Activated naive CD4-positive, alpha-beta T cell treated with anti-CD3 and anti-CD28 coated beads, Interleukin-2, amount 10 ng/mL, durations not matched to agents 7 days and 5 days (primary cell): ENCODE data around the gene INIP.
A peak's percentile ranks its signal among the peaks of the same experiment; 100 is the strongest.

ENCODE experiments used
- CTCF ChIA-PET: fragments of 350-600 bp; sonication (Branson Sonifier 250); formaldehyde crosslinking; loops from one replicate; lab custom pipeline; 2021; ENCODE audit warnings: antibody characterized with exemption; lab: Charles Lee
- DNase-seq: peaks from one replicate; pipeline ENCODE4 v3.0.0-alpha.2; 2020
- H3K27ac Mint-ChIP-seq: one replicate; pipeline ENCODE4 v1.8.0; 2021; ENCODE audit warnings: mild to moderate bottlenecking, moderate library complexity, mixed read lengths
- H3K27me3 Mint-ChIP-seq: one replicate; pipeline ENCODE4 v1.8.0; 2021; ENCODE audit warnings: mild to moderate bottlenecking, mixed read lengths
- H3K36me3 Mint-ChIP-seq: one replicate; pipeline ENCODE4 v1.8.0; 2021; ENCODE audit warnings: mixed read lengths
- H3K4me1 Mint-ChIP-seq: one replicate; pipeline ENCODE4 v1.8.0; 2021; ENCODE audit warnings: mixed read lengths
- H3K4me3 Mint-ChIP-seq: one replicate; pipeline ENCODE4 v1.8.0; 2021; ENCODE audit warnings: mild to moderate bottlenecking, moderate library complexity, mixed read lengths
- H3K9me3 Mint-ChIP-seq: one replicate; pipeline ENCODE4 v1.8.0; 2021; ENCODE audit warnings: mixed read lengths

The INIP gene

DNA sequence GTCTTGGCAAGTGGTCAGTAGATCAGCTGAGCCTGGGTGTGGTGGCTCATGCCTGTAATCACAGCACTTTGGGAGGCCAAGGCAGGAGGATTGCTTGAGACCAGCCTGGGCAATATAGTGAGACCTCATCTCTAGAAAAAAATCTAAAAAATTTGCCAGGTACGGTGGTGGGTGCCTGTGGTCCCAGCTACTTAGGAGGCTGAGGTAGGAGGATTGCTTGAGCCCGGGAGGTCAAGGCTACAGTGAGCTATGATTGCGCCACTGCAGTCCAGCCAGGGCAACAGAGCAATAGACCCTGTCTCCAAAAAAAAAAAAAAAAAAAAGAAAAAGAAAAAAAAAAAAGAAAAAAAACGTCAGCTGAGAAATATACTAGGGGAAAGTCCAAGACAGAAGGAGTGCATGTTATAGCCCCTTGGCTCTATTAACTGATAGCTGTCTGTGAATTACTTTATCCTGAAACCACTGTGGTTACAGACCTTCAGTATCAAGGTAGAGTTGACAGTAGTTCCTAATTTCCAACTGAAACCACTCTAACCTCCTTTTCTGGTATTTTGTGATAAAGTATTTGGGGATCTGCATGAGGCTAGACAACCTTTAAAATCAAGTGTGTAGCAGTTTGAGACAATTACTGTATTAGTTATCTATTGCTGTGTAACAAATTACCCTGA, 2.3 kb upstream of the INIP start:
- Mint-ChIP-seq H3K9me3 (no peaks in the 10 kb centered on the region), H3K36me3 (peaks cover 3% of the 10 kb centered on the region), H3K27ac (no peak overlapping the region), H3K4me1 (peaks cover 19% of the 10 kb centered on the region), H3K27me3 (no peaks in the 10 kb centered on the region), H3K4me3 (no peak overlapping the region)
- no peak for DNase-seq
- CTCF ChIA-PET: interaction anchor here (2.6 kb wide), 1 partner anchor 73 kb away, joined by 13 read pairs; no protein-coding TSS in a partner anchor

- no peaks in the 10 kb centered on the region for H3K27me3 Mint-ChIP-seq
- H3K9me3 Mint-ChIP-seq: no peaks in the 10 kb centered on the region
- peak overlapping the region; percentile 38 for H3K27ac Mint-ChIP-seq
- peaks cover 19% of the 10 kb centered on the region for H3K4me1 Mint-ChIP-seq
- peaks cover 3% of the 10 kb centered on the region for H3K36me3 Mint-ChIP-seq
- CTCF ChIA-PET: interaction anchor here (2.6 kb wide), 1 partner anchor 73 kb away, joined by 13 read pairs; no protein-coding TSS in a partner anchor
- no peak for DNase-seq
- H3K4me3 Mint-ChIP-seq: no peak overlapping the region
Measured at GRCh38 chr9:112719696-112720095, 1.8 kb upstream of the INIP start.

- Mint-ChIP-seq H3K4me3 (no peak overlapping the region), H3K27ac (no peak overlapping the region), H3K36me3 (peaks cover 3% of the 10 kb centered on the region), H3K27me3 (no peaks in the 10 kb centered on the region), H3K4me1 (peaks cover 19% of the 10 kb centered on the region), H3K9me3 (no peaks in the 10 kb centered on the region)
- no peak for DNase-seq
- CTCF ChIA-PET: interaction anchor here (2.6 kb wide), 1 partner anchor 74 kb away, joined by 13 read pairs; no protein-coding TSS in a partner anchor
Measured at GRCh38 chr9:112719241-112719691, 1.3 kb upstream of the INIP start.

DNA sequence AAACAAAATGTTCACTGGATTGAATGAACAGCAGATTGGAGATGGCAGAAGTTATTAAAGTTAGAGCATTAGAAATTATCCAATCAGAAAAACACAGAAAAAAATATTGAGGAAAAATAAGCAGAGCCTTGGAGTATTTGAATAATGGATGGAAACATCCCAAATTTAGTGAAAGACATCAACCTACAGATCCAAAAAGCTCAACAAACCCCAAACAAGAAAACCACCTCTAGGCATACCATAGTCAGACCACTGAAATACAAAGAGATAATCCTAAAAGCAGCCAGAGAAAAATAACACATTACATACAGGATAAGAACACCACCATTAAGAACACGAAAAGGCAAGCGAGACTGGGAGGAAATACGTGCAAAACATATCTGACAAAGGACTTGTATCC, 5.2 kb downstream of the INIP start:
- H3K27me3 Mint-ChIP-seq: no peaks in the 10 kb centered on the region
- peaks cover 33% of the 10 kb centered on the region for H3K4me1 Mint-ChIP-seq
- H3K36me3 Mint-ChIP-seq: peaks cover 27% of the 10 kb centered on the region
- no peak for DNase-seq
- H3K4me3 Mint-ChIP-seq: no peak overlapping the region
- CTCF ChIA-PET: interaction anchor here (0.6 to 1.2 kb wide), 3 partner anchors 27 to 107 kb away, joined by 3 to 4 read pairs (median 3); no protein-coding TSS in a partner anchor
- H3K27ac Mint-ChIP-seq: no peak overlapping the region
- H3K9me3 Mint-ChIP-seq: no peaks in the 10 kb centered on the region

DNA sequence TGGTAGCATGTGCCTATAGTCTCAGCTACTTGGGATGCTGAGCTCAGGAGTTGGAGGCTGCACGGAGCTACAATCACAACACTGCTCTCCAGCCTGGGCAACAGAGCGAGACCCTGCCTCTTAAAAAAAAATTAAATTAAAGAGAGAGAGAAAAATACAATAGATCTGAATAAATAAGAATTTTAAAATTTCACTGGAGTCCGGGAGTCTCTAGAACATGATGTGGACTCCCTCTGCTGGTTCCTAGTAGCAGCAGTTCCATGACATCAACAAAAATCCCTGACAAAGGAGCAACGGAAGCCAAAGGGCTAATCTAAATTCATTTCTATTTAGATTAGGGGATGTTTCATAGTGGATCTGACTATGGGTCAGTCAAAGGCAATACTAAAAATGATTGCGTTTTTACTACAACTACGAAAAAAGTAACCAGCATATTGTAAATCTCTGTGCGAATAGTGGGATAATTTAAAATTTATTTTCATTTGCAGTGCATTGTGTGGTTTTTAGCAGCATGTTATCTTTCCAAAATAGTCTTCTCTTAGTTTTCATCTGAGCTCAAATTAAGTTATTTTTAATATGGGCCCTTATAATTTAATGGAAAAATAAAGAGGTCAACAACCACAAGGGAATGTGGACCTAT, 6.7 kb downstream of the INIP start:
- Mint-ChIP-seq H3K27me3 (no peaks in the 10 kb centered on the region), H3K27ac (no peak overlapping the region), H3K9me3 (no peaks in the 10 kb centered on the region), H3K36me3 (peaks cover 27% of the 10 kb centered on the region), H3K4me3 (no peak overlapping the region), H3K4me1 (peaks cover 24% of the 10 kb centered on the region)
- CTCF ChIA-PET: interaction anchor here (1.5 kb wide), 1 partner anchor 111 kb away, joined by 3 read pairs; no protein-coding TSS in a partner anchor
- DNase-seq: no peak

DNA sequence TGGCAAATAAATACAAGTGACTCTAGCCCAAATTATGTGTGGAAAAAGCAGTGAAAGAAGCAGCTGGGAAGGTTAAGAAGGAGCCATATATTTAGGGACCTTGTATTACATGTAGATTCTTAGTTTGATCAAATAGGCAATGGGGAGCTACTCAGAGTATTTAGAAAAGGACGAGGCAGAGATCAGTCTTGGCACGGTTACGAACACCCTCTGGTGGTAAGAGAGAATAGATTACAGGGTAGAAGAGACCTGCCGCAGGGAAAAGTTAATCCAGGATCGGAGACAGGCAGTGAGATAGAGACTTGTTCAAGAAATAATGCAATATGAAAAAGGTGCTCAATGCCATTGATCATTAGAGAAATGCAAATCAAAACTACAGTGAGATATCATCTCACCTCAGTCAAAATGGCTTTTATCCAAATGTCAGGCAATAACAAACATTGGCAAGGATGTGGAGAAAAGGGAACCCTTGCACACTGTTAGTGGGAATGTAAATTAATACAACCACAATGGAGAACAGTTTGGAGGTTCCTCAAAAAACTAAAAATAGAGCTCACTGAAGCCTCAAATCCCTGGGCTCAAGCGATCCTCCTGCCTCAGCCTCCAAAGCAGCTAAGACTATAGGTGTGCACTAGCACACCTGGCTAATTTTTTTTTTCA, 12.0 kb downstream of the INIP start:
- no peaks in the 10 kb centered on the region for H3K9me3 Mint-ChIP-seq
- CTCF ChIA-PET: interaction anchor here (0.7 kb wide), 1 partner anchor 10 kb away, joined by 4 read pairs; no protein-coding TSS in a partner anchor

GRCh38 chr9:112703304-112703703, 14.6 kb downstream of the INIP start:
- no peak for DNase-seq
- no peaks in the 10 kb centered on the region for H3K27me3 Mint-ChIP-seq
- H3K4me3 Mint-ChIP-seq: no peak overlapping the region
- H3K27ac Mint-ChIP-seq: no peak overlapping the region
- peaks cover 29% of the 10 kb centered on the region for H3K36me3 Mint-ChIP-seq
- CTCF ChIA-PET: no interaction called here
- no peaks in the 10 kb centered on the region for H3K9me3 Mint-ChIP-seq
- H3K4me1 Mint-ChIP-seq: peaks cover 21% of the 10 kb centered on the region

More for the DNA sequence above, 12.0 kb downstream of the INIP start:
- no peaks in the 10 kb centered on the region for H3K27me3 Mint-ChIP-seq
- peaks cover 22% of the 10 kb centered on the region for H3K36me3 Mint-ChIP-seq
- DNase-seq: no peak
- H3K4me1 Mint-ChIP-seq: peaks cover 3% of the 10 kb centered on the region
- H3K27ac Mint-ChIP-seq: no peak overlapping the region
- H3K4me3 Mint-ChIP-seq: no peak overlapping the region

DNA sequence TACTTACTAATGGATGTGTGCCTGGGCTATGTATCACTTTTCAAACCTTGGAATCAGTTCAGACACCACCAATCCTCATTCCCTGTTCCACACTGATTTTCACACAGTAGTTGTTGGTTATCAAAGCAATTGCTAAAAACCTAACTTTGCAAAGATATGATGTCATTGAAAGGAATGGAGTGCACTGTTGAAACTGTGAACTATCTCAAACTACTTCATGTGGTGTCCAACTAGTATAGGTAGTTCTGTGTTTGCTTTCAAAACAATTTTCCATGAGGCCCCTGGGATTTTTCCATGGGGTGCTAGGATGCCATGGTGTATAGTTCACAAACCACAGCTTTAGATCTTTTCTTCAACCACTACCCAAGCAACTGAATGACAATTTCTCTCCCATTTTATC, 17.8 kb downstream of the INIP start:
- Mint-ChIP-seq H3K9me3 (no peaks in the 10 kb centered on the region), H3K4me1 (peaks cover 25% of the 10 kb centered on the region), H3K27ac (no peak overlapping the region), H3K4me3 (no peak overlapping the region), H3K36me3 (peaks cover 34% of the 10 kb centered on the region), H3K27me3 (no peaks in the 10 kb centered on the region)
- DNase-seq: no peak
- CTCF ChIA-PET: no interaction called here

GRCh38 chr9:112699230-112699629, 18.7 kb downstream of the INIP start:
- Mint-ChIP-seq H3K4me1 (peaks cover 25% of the 10 kb centered on the region), H3K27ac (no peak overlapping the region), H3K4me3 (no peak overlapping the region), H3K27me3 (no peaks in the 10 kb centered on the region), H3K36me3 (peaks cover 34% of the 10 kb centered on the region), H3K9me3 (no peaks in the 10 kb centered on the region)
- CTCF ChIA-PET: no interaction called here
- DNase-seq: peak; percentile 34

DNA sequence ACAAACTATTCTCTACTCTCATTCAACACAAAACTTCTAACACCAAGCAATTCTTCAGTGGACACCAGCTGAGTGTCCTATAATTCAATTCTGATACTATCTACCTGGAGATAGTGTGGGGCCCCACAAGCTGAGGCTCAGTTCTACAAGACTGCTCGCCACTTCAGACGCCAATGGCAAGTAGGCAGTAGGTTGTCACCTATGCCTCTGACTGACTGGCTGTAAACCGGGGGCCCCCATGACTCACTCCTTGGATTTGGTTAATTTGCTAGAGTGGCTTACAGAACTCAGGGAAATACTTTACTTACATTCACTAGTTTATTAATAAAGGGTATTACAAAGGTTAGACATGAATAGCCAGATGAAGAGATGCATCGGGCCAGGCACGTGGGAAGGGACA, 21.5 kb downstream of the INIP start:
- Mint-ChIP-seq H3K27ac (no peak overlapping the region), H3K36me3 (peaks cover 46% of the 10 kb centered on the region)

DNA sequence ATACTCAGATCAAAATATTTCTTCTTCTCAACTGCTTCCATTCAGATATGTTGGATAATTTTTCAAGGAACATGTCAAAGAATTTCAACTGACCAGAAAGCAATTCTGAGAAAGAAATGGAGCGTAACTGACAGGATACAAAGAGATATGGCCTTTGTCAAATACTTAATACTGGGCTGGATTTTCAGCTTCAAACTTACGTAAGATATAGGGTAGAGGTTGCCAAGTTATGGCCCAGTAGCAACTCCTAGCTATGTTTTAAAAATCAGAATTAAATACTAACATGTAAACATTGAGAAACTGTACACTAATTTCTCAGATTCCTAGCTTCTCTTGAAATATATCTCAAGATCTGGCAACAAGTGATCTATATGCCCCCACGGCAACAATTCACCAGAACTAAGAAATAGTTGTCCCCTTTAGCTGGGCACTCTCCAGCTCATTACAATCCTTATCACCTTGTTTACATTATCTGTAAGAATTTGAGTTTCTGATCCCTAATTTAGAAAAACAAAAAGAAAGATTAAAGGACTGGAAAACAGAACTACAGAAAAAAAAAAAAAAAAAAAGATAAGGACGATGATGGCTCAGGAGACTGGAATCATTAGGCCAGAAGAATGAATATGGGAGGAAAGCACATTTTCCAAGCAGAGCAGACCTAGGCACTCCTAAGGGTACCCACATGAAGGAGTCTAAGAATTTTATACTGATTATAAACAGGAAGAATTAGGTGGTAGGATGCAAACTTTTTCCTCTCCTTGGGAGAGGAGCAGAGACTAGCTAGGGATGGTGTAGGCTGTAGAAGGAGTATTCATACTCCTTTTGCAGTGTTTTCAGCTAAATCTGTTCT, 23.0 kb downstream of the INIP start:
- H3K4me3 Mint-ChIP-seq: no peak overlapping the region
- CTCF ChIA-PET: interaction anchor here (1.4 kb wide), 1 partner anchor 11 kb away, joined by 4 read pairs; no protein-coding TSS in a partner anchor
- peaks cover 29% of the 10 kb centered on the region for H3K4me1 Mint-ChIP-seq
- H3K27ac Mint-ChIP-seq: no peak overlapping the region
- H3K36me3 Mint-ChIP-seq: peaks cover 50% of the 10 kb centered on the region
- DNase-seq: no peak
- H3K9me3 Mint-ChIP-seq: no peaks in the 10 kb centered on the region
- H3K27me3 Mint-ChIP-seq: no peaks in the 10 kb centered on the region

More for the DNA sequence above, 21.5 kb downstream of the INIP start:
- no peaks in the 10 kb centered on the region for H3K9me3 Mint-ChIP-seq
- CTCF ChIA-PET: interaction anchor here (1.0 to 1.3 kb wide), 2 partner anchors 33 to 1026 kb away, joined by 3 read pairs; no protein-coding TSS in a partner anchor
- DNase-seq: no peak
- H3K27me3 Mint-ChIP-seq: no peaks in the 10 kb centered on the region
- H3K4me1 Mint-ChIP-seq: peaks cover 28% of the 10 kb centered on the region
- H3K4me3 Mint-ChIP-seq: no peak overlapping the region

DNA sequence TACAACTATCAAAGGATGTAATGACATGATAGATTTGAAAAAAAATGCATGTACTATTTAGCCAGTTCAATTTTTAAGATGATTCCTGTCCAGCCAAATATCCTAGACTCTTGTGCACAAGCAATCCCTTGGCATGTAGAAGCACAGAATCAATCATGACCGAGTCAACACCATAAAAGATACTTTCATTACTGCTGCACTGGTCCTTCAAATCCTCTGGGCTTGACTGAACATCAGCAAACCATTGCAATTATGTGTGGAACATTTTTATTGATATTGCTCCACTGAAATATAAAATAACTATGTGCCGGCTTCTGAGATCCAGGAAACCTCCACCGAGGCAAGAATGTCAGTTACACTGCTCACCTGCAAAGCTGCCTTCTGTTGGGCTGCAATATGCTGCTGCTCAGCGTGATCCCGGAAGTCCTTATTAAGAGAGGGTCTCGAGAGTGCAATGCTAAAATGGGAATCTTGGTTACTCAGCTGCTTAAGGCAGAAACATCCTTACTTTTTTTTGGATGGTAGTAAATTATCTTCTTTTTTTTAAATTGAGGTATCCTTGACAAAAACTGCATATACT, 28.7 kb downstream of the INIP start:
- Mint-ChIP-seq H3K4me3 (no peak overlapping the region), H3K27me3 (no peaks in the 10 kb centered on the region), H3K36me3 (peaks cover 58% of the 10 kb centered on the region), H3K9me3 (peaks cover 2% of the 10 kb centered on the region), H3K27ac (no peak overlapping the region), H3K4me1 (peaks cover 9% of the 10 kb centered on the region)
- CTCF ChIA-PET: no interaction called here
- no peak for DNase-seq

GRCh38 chr9:112680731-112681402, 37.0 kb downstream of the INIP start:
- CTCF ChIA-PET: no interaction called here
- no peak for DNase-seq
- H3K27ac Mint-ChIP-seq: no peak overlapping the region
- H3K27me3 Mint-ChIP-seq: peaks cover 3% of the 10 kb centered on the region
- H3K36me3 Mint-ChIP-seq: peaks cover 12% of the 10 kb centered on the region
- no peak overlapping the region for H3K4me3 Mint-ChIP-seq
- H3K4me1 Mint-ChIP-seq: peaks cover 18% of the 10 kb centered on the region
- peaks cover 25% of the 10 kb centered on the region for H3K9me3 Mint-ChIP-seq
